HUDEP-2 (cell line): ENCODE measurements around the gene ACCSL.

Experiments
- DNase-seq, 76 experiments: peaks; one replicate each; lab custom pipeline; 2025; ENCODE audit not compliant: unreplicated experiment in 76 of 76; lab: John Stamatoyannopoulos, UW

The ACCSL gene

GRCh38 chr11:44017443-44018126 lies 30.2 kb upstream of the ACCSL start:
- no peak for DNase-seq

GRCh38 chr11:44018127-44018521 lies 29.7 kb upstream of the ACCSL start:
- no peak for DNase-seq

DNA sequence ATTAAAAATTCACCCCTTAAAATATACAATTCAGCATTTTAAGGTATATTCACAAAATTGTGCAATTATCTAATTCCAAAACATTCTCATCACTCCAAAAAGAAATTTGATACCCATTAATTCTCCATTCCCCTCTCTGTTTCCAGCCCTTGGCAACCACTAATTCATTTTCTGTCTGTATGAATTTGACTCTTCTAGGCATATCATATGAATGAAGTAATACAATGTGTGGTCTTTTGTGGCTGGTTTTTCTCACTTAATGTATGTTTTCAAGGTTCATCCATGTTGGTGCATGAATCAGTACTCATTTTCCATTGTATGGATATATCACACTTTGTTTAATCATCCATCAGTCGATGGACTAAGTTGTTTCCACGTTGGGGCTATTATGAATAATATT lies 29.0 kb upstream of the ACCSL start:
- DNase-seq = no peak

GRCh38 chr11:44024977-44025376 lies 22.8 kb upstream of the ACCSL start:
- DNase-seq = no peak

DNA sequence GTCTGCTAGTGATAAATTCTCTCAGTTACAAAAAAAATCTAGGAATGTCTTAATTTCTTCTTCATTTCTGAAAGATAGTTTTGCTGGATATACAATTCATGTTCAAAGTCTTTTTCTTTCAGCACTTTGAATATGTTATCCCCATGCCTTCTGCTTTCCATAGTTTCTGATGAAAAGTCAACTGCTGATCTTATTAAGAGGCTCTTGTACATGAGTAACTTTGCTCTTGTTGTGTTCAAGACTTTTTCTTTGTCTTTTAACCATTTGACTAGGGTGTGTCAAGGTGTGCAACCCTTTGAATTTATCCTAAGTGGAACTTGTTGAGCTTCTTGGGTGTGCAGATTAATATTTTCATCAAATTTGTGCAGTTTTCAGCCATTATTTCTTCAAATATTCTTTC lies 22.1 kb upstream of the ACCSL start:
- DNase-seq = no peak

DNA sequence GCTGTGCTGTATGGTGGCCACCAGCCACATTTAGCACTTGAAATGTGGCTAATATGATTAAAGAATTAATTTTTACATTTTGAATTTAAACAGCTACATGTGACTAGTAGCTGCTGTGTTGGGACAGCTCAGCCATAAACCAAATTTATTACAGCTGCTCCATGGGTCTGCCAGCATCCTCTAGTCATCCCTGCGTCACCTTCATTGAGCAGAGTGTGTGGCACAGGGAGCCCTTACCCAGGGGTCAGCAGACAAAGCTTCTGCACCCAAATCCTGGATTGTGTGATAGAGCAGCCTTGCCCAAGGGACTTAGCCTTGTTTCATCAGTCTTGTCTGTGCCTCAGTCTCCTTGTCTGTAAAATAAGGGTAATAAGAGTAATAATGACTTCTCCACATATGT lies 19.4 kb upstream of the ACCSL start:
- DNase-seq = no peak

DNA sequence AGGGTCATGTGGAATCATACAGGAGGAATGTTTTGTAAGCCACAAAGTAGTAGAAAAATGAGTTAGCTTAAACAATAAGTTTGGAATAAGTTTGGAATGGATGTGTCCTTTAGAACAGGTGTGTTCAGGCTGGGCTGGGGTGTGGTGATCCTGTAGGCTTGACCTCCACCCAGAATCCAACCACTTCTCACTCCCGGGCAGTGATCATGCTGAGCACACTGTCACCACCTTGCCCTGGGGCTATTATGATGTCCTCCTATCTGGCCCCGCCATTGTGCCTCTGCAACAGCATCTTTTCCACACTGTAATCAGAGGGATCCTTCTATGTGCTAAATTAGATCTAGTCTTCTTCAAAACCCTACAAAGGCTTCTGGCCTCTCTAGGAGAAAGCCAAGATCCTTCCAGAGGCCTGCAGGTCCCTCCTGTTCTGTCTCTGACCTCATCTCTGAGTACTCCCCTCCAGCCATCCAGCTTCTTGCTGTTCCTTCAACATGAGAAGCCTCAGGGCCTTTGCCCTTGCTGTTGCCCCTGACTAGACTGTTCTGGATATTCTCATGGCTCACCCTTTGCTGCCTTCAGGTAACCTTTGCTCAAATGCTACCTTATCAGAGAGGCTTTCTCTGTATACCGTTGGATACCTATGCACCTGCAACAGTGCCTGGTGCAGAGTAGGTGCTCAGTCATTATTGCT lies 18.8 kb upstream of the ACCSL start:
- no peak for DNase-seq

DNA sequence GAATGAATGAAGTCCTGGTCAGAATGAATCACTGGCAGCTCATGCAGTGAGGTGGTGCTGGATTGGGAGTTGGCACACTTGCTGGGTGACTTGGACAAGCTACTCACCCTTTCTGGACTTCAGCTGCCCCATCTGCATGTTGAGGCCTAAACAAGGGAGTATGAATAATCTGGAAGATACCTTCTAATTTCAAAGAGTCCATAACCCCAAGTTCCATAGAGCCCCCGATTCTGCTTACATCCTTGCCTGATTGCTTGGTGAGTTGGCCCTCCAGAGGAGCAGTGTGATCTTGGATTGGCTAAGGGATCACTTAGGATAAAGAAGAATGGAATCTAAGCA lies 18.3 kb upstream of the ACCSL start:
- no peak for DNase-seq

DNA sequence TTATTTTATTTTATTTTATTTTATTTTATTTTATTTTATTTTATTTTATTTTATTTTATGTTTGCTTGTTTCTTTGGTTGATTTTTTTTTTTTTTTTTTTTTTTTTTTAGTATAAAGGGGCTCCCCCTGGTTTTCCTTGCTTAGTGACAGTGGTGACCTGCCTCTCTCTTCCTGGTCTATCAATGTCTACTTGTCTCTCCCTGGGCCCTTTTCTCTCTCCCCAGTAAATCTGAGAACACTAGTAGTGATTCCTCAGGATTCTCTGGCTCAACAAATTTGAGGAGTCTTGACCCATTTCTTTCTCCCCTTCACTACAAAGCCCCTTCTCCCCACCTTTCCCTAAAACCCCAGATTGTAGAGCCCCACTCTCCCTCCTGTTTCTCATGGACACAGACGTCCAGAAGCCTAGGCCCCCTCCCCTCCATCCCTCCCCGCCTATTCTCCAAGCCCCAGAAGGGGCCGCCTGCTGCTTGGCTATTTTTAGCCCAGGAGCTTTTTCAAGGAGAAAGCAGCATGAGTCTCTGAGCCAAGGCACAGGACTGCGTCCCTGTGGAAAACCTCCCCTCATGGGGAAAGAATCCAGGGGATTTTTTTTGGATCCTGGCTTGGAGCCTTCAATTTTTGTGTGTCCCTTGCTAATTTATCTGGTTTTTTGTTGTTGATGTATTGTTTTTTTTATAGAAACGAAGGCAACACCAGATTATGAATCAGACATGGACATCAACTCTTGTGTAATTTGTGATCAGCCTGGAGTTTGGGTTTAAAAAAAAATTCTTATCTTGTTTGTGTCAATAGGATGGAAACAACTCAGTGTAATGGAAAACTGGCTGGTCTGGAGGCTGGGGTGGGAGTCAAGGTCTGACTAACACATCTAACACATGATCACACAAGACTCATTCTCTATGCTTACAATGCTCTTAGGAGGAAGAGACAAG lies 17.5 kb upstream of the ACCSL start:
- DNase-seq = peak in 2 of 76 experiments; percentile 20 to 25

DNA sequence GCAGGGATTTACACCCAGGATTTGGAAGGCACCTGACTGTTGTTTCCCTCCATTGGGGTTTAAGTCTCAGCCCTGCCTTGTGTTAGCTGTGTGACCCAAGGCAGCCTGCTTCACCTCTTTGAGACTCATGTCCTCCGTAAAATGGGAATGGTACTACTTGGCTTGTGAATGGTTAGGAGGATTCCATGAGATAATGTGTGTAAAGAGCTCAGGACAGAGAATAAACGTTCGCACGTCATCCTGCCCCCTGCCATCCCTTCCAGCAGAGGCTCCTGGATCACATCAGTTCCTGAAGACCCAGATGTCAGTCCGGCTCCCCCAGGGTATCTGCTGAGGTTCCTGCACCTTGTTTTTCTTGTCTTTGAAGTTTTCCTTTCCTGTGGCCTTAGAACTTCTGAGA lies 16.8 kb upstream of the ACCSL start:
- DNase-seq = no peak

DNA sequence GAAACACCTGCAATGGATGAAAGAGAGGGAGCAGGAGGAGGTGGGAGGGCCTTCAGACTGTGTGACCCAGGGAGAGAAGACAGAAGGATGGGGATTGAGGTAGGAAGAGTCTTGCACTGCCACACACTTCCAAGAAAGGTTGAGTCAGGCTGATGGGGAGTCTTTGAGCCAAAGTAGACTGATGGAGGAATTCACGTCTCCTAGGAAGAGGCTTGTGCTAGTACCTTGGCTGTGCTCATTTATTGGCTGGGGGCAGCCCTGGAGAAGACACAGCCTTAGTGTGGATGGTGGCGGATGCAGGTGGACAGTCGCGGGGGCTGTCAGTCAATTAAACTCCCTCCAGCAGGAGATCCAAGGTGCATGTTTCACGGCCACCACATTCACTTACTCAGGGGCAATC lies 16.2 kb upstream of the ACCSL start:
- no peak for DNase-seq

DNA sequence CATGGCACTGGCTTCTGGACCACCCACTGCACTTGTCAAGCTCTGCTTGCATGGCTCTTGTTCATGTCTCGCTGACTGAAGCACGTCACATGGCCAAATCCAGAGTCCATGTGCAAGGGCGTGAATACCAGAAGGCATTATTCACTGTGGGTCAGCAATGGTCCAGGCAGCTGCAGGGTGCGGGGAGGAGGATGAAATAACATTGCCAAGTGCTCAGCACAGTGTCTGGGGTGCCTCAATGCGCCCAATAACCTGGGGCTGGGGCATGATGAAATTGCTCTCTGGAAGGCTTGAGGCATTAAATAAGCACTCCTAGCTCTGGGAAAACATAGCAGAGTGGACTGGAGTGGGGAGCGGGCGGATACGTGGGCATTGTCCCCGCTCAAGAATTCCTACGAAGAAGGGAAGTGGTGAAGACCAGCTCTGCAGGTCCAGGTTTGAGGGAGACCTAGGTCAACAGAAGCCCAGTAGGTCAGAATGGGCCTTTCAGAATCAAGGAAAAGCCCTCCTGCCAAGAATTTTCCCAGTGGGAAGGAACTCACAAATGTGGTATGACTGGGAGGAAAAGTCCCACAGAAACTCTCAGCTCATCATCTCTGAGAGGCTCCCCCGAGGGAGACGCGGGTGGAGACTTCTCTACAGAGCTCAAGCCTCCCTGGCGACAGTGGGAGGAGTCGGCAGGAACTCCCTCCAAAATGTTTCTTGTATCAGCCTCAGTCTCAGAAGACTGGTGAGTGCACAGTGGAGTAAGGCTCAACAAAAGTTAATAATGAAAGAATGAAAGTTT lies 15.3 kb upstream of the ACCSL start:
- no peak for DNase-seq

GRCh38 chr11:44033411-44033850 lies 14.3 kb upstream of the ACCSL start:
- no peak for DNase-seq

- DNase-seq = no peak
Observed at GRCh38 chr11:44033856-44034255, 13.9 kb upstream of the ACCSL start.

GRCh38 chr11:44034639-44035038 lies 13.1 kb upstream of the ACCSL start:
- DNase-seq = no peak

GRCh38 chr11:44036811-44037657 lies 10.7 kb upstream of the ACCSL start:
- peak in 58 of 76 experiments; percentile 2 to 83 (median 36) for DNase-seq

DNA sequence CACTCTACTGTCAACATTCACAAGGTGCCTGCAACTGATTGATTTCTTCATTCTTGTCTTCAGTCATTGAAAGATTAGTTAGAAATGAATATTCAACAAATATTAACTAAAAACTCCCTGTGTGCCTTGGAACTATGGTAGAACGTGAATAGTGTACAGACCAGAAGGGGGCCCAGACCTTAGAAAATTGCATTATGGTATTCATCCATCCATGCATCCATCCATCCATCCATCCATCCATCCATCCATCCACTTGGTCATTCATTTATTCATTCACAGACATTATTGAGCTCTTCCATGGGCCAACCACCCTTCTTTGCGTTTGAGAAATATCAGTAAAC lies 10.2 kb upstream of the ACCSL start:
- no peak for DNase-seq

GRCh38 chr11:44043157-44043556 lies 4.6 kb upstream of the ACCSL start:
- no peak for DNase-seq

DNA sequence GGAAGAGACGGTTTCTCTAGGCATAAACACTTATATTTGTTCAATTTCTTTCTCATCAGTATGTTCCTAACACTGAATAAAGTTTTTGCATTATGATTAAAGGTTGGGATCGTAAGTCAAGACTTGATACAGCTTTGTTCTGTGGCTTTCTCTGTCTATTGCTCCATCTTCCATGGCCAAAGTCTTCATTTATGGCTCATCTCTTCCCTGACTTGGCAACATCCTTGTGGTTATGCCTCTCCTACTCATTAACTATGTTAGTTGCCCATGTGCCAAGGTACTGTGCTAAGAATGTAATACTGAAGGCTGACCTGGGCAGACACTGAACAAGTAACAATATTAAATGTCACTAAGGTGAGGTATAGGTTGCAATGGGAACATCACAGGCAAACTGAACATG lies 1.6 kb upstream of the ACCSL start:
- no peak for DNase-seq

- DNase-seq = no peak
Observed at GRCh38 chr11:44047298-44047697, 483 bp upstream of the ACCSL start.
